GM19397 (cell line): Measurements from ENCODE around the gene CCDC61.

Experiments
- ATAC-seq: cut with Tn5 transposase; IDR thresholded peaks from one replicate; pipeline ENCODE4 v1.9.1; 2021; ENCODE audit warnings: mild to moderate bottlenecking, moderate library complexity; ENCODE audit not compliant: unreplicated experiment

Gene CCDC61

DNA sequence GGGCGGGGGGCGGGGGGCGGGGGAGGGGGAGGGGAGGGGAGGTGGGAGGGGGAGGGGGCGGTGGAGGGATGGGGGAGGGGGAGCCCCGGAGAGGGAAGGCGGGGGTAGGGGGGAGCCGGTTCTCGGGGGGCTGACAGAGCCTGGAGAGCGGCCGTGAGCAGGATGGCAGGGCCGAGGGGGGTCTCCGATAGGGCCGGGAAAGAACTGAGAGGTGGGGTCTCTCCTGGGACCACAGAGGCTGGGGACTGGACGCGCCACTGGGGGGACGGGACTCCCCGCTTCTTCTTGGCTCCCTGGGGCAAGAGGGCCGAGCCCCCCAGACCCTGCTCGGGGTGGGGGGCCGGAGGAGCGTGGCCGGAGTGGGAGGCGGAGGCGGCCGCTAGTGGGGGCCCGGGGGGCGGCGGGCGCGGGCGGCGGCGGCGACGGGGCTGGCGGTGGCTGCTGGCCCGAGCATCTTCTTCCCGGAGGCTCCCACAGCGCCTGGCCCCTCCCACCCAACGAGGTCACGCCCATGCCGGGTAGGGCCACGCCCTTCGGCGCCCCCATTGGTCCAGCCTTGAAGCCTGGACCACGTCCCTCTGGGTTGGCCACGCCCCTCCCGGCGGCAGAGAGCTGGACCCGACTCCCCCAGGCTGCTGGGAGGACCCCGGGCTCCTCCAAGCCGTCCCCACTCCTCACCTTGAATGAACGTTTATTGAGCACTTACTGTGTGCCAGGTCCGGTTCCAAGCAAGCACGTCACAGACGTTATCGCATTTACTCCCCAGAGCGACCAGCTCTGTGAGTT lies 21.5 kb upstream of the CCDC61 start, which contains the start of gene NOVA2:
TSS of gene NOVA2 (minus strand) at position 313 of the 786 bp plus-strand sequence. CDS start 514 bp downstream, outside the sequence.
- no peak for ATAC-seq

DNA sequence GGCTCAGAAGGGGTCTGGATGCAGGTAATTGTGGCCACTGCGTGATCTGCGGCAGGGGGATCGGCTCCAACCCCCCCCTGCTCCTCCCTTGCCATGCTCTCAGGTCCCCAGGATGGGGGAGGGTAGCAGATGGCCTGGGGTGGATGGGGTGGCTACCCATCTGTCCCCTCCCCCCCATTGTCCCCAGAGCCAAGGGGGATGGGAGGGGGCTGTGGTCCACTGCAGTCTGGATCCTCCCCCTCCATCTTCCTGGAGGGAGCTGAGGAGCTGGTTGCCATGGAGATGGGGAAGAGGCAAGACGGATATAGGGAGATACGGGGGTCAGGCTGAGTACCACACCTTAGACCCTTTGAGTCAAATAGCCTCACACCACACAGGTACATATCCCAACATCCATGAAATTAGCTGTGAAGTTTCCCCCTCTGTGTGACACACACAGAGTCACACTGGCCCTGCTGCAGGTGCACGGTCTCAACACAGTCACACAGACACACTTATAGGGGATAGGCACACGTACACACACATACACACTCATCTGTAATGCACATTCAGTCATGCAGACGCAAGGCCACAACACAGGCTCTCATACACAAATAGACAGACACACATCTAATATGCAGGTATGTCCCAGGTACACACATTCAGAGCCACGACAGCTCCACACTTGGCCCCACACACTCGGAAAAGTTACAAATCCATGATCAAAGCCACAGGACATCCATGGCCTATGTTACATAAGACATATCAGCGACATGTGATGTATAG lies 19.8 kb upstream of the CCDC61 start:
- no peak for ATAC-seq

DNA sequence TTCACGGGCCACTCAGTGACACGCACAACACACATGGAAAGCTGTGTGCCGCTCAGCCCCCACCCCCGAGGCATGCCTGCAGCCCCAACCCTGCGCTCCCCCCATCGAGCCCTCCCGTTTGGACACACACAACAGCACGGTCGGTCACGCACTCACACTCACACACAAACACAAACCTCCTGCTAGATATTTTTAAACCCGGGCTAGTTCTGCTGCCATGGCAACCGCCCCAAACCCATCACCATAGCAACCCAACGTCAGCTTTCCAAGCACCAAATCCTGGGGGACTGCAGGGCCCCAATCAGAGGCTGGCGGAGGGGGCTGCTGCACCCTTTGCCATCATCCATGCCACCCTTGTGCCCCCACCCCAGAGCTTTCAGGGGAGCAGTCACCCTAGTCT lies 19.1 kb upstream of the CCDC61 start:
- ATAC-seq = no peak

DNA sequence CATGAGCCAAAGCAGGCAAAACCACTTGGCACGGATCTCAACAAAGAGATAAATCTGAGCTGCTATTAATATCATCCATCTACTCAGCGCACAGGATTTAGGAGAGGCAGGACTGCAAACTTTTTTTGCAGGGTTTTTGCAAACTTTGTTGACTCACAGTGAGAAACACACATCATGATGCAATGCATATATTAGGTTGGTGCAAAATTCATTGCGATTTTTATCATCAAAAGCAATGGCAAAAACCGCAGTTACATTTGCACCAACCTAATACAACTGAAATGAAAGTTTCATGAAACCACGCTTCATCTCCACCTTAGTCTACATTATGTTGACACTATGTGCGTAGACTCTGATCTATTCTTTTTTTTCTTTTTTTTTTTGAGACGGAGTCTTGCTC lies 17.1 kb upstream of the CCDC61 start:
- ATAC-seq = no peak

DNA sequence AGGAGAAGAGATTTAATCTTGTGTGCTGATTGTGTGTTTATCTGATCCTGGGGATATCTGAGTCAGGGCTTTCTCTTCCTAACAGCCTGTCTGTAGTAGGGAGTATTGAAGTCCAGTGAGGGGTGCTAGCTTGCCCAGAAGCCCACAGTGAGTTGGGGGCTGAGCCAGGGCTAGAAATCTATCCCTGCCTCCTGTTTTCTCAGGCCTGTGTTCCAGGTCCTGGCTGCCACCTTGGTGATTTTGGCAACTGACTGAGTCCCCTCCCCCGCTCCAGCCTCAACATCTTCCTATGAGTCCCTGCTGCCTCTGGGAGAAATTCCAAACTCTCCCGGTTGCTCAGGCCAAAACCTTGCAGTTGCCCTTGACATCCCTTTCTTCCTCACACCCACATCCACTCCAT lies 13.9 kb upstream of the CCDC61 start:
- no peak for ATAC-seq

DNA sequence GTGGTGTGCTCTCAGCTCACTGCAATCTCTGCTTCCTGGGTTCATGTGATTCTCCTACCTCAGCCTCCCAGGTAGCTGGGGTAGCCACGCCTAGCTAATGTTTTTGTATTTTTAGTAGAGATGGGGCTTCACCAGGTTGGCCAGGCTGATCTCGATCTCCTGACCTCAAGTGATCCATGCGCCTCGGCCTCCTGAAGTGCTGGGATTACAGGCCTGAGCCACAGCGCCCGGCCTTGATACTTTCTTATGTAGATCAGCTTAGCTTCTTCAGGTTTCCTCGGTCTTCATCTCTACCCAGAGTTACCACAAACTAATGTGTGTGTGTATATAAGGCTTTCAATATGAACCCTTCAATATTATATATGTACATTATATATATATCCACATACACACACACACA lies 9.9 kb upstream of the CCDC61 start:
- ATAC-seq = no peak

DNA sequence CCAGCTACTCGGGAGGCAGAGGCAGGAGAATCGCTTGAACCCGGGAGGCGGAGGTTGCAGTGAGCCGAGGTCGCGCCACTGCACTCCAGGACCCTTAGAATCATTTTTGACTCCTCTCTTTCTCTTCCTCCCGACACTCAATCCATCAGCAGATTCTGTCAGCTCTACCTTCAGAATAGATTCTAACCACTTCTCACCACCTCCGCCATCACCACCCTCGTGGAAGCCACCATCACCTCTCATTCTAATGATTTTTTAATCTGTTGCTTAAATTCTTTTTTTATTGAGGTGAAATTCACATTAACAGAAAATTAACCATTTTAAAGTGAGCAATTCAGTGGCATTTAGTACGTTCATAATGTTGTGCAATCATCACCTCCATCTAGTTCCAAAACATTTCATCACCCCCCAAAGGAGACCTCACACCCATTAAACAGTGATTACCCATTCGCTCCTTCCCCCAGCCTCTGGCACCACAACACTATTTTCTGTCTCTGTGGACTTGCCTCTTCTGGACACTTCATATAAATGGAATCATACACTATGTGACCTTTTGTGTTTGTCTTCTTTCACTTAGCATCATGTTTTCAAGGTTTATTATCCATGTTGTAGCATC lies 5.0 kb upstream of the CCDC61 start:
- ATAC-seq = no peak

DNA sequence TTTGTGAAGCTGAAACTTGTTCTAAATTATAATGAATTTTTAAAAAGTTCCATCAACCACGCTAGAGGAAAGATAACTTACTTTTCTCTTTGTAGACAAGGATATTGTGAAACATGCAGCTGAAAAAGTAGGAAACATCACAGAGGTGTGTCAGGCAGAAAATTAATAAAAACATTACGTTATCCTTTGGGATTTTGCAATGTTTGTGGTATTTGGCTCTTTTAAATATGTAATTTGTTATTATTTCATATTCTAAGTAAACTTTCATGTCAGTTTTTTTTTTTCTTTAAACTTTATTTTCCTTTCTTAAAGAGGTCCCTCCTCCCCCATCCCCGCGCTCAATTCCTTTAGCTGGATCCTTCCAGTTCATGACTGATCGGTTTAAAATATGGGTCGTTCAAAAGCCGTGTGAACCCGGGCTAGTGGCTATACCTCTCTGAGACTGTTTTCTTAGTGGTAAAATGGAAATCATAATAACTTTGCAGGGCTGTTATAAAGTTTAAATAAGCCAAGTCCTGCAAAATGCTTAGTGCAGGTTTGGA lies 740 bp upstream of the CCDC61 start:
- ATAC-seq = peak; percentile 3

DNA sequence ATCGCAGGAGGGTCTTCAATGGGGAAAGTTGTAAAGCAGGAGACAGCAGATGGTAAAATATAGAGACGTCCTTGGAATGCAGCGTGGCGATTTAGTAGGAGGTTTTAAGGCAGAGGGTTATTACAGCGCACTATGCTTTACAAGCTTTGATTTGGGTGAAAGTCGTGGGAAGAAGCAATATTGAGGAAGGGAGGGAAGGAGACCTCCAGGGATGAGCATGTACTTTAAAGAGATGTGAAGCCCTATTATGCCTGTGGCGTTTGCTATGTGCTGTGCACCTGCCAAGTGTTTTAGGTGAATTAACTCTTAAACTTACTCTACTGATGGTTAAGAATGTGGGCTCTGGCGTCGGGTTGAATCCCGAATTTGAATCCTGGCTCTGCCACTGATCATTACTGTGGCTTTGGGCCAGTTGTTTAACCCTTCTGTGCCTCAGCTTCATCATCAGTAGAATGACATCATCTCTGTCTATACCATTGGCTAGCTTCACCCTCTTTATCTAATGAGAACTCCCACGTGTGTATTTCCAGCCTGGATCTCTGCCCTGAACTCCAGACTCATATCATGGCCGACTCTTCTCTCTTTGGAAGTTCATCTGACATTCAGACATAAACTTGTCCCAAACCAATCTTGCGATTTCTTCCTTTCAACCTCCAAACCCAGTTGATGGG lies 583 bp downstream of the CCDC61 start:
- no peak for ATAC-seq

DNA sequence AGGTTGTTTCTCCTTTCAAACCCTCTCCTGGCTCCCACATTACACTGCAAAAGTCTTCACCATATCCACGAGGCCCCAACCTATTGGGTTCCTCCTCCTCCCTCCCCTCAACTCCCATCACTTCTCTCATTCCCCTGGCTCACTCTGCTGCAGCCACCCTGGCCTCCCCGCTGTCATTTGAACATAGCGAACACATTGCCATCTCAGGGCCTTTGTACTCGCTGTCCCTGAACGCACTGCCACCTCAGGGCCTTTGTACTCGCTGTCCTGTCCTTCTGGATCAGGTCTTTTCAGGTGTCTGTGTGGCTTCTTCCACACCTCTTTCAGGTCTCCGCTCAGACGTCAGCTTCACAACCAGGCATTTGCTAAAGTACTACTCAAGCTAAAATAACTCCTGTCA lies 1.7 kb downstream of the CCDC61 start:
- no peak for ATAC-seq

DNA sequence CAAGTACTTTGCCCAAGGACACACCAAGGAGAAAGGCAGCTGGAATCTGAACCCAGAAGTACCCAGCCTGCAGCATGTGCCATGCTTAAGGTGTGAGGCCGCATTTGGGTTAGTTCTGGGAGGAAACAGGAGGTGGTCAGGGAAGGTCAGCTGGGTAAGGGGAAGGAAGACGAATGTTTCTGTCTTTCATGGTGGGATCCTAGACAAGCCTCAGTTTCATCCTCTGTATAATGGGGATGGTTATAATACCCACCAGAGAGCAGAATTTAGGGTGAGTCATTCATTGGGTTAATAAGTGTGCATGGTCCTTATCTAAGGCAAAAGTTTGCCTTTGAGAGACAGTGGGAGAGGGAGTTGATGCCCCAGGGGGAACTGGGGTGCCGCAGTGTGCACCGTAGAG lies 3.6 kb downstream of the CCDC61 start:
- ATAC-seq = no peak

DNA sequence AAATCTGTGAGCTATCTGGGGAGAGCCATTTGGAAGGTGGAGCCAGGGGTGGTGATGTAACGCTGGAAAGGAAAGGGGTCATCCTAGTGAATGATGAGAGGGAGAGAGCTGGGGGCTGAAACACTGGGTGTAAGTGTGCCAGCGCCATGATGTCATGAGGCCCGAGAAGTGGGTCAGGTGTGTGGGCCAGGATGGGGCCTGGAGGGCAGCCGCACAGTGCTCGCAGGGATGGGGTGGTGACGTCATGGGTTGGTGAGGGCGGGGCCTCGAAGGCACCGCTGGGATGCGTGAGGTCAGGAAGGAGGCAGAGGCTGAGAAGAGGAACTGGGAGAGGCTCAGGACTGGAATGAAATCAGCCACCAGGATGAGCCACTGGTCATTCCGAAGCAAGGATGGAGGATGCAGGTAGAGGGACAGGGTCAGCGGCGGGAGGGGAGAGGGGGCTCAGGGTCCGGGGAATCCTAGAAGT lies 4.4 kb downstream of the CCDC61 start:
- no peak for ATAC-seq

DNA sequence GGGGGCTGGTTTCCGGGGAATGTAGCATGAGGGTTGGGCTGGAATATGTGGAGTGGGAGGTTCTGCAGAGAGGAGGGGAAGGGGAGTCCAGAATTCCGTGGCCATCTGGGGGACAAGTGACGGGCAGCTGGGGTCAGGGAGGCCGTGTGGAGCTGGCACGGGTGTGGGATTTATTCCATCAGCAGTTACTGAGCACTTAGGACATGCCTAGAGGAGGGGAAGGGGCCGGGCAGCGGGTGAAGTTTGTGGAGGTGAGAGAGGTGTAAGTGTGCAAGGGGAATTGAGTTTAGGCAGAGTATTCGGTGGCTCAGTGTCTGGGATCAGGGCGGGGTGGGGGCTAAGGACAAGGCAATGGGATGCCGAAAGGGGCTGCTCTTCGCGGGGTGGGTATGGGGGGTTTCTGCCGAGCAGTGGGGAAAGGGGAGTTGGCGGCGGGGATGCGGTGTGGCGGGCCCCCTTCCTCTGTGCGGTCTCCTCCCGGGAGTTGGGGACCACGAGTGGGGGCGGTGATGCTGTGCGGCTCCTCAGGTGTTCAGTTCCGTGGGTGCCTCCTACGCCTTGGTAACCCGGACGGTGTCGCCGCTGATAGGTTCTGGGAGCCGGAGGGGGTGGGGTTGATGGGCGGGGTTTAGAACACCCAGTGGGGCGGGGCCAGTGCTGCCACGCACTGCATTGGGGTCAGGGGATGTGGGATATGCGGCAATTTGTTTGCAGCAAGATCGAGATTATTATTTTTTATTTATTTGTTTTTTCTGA lies 5.4 kb downstream of the CCDC61 start:
- ATAC-seq = no peak

DNA sequence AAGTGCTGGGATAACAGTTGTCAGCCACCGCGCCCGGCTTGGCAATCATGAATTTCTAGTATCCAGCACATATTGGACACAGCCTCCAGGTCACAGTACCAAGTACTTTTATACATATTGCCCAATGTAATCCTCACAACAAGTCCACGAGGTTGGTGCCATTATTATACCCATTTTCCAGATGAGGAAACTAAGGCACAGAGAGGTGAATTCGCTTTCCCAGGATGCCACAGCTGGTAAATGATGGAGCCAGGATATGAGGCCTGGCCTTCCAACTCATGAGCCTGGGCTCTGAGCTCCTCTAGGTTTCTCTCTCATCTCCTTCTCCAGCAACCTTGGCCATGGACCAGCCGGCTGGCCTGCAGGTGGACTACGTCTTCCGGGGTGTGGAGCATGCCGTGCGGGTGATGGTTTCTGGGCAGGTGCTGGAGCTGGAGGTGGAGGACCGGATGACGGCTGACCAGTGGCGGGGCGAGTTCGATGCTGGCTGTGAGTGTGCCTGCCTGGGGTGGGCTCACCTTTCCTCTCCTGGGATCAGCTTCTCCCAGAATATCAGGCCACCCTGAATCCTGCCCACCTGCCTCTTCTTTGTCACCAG lies 7.5 kb downstream of the CCDC61 start:
- ATAC-seq = no peak

DNA sequence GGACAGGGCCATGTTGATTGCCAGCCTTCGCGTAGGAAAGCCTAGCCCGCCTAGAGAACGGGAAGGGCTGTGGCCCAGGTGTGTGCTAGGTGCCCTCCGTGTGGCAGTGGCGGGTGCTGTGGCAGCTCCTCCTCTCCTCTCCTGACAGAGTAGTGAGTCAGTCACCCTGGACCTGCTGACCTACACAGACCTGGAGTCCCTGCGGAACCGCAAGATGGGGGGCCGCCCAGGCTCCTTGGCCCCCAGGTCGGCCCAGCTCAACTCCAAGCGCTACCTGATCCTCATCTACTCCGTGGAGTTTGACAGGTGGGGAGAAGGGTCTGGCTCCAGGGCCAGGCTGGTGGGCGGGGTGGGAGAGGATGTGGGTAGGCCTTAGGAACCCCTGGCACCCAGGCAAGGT lies 11.1 kb downstream of the CCDC61 start:
- ATAC-seq = no peak

DNA sequence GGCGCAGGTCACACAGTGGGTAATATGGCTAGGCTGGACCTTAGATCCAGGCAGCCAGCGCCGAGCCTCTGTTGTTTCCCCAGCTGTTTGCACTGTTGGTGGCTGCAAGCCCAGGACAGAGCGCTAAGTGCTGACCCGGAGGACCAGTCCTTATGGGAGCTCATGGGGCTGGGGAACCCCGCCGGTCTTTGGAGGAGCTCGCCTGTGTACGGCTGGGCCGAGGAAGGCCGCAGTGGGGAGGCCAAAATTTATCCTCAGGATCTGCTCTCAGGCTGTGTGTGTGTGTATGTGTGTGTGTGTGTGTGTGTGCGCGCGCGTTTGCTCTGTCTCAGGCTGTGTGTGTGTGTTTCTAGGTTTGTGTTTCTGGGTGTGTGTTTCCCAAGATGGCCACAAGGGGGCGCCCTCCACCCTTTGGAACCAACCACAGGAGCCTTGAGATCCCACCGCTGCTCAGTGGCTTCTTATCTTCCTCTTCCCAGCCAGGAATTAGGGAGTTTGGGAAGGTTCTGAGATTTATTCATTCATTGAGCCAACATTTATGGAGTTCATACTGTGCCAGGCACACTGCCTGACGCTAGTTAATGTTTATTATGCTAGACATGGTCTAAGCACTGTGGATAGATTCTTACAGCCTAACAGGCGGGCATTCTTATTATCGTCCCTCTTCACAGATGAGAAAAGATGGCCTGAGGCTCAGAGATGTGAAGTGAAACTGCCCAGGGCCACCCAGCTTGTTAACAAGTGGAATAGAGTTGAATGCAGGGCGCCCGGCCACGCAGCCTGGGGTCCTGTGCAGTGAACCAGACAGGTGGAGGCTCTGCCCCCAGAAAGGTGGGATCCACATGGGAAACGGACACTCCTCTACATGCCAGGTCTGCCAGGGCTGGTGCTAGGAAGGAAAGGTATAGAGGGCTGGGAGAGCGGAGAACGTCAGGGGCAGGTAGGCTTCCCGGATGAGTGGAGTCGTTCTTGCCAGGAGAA lies 14.6 kb downstream of the CCDC61 start:
- ATAC-seq = no peak

DNA sequence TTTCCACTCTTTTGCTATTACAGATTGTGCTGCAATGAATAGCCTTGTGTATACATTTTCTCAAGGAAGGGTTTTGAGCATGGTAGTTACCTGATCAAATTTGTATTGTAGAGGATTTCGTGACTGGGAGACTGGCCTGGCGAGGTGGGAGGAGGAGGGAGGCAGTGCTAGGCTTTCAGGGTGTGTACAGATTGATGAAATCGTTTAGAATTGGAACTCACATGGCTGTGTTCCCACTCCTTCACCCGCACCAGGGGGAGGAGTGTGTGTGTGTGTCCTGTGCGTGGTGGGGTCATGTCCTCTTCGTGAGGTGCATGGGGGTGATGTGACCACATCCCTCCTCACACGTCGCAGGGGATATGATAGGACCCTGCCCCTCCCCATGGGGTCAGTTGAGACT lies 19.3 kb downstream of the CCDC61 start:
- ATAC-seq = no peak

DNA sequence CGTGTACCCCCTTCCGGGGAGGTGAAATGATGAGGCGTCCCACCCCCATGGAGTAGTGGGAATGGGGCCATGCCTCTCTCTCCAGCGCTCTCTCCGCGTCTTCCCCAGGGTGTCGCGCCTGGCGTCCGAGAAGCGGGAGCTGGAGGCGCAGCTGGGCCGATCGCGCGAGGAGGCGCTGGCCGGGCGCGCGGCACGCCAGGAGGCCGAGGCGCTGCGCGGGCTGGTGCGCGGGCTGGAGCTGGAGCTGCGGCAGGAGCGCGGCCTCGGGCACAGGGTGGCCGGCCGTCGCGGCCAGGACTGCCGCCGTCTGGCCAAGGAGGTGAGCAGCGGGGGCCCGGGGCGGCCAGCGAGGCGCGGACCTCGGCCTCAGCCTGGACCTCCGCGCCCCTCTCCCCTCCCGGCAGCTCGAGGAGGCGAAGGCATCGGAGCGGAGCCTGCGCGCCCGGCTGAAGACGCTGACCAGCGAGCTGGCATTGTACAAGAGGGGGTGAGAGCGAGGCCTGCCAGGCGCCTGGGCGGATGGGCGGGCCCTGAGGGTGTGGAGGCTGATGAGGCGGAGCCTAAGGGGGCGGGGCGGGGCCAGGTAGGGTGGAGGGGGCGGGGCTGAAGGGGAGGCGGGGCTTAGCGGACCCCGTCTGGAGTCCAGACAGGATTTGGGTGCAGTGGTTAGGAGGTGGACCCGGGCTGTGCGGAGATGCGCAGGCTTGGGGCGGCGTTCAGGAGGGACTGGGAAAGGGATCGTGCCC lies 19.8 kb downstream of the CCDC61 start:
- no peak for ATAC-seq
